Esophagus muscularis mucosa (tissue), 4 donors: Measurements from ENCODE around the gene SRPRA.

Experiments used
- EP300 ChIP-seq: sonication (generic); formaldehyde crosslinking; IDR thresholded peaks from one replicate; pipeline ENCODE4 v1.6.1; 2017; ENCODE audit warnings: antibody characterized with exemption
- POLR2A ChIP-seq: fragments of 450-650 bp; IDR thresholded peaks from one replicate; pipeline ENCODE4 v1.6.1; 2017; ENCODE audit warnings: antibody characterized with exemption, moderate library complexity, mild to moderate bottlenecking, low read depth
- TF ChIP-seq, protein P1 (sequence below), 3 experiments: fragments of 200-600 bp in 2 of 3; fragments of 450-650 bp in 1 of 3; sonication (generic) in 2 of 3; IDR thresholded peaks; one replicate each; pipeline ENCODE4 v1.5.1; 2017 to 2019; ENCODE audit warnings: antibody characterized with exemption in 3 of 3, mild to moderate bottlenecking in 2 of 3, moderate library complexity in 1 of 3

DNA sequence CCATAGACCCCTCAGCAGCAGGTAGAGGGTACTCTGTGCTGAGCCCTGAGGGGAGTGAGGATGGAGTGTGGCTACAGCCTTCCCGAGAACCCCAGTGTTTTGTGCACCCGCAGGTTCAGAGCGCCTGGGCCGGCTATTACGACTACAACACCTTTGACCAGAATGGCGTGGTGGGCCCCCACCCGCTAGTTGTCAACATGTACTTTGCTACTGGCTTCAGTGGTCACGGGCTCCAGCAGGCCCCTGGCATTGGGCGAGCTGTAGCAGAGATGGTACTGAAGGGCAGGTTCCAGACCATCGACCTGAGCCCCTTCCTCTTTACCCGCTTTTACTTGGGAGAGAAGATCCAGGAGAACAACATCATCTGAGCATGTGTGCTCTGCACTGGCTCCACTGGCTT, 8.6 kb upstream of the SRPRA start:
- TF ChIP-seq, protein P1, sequence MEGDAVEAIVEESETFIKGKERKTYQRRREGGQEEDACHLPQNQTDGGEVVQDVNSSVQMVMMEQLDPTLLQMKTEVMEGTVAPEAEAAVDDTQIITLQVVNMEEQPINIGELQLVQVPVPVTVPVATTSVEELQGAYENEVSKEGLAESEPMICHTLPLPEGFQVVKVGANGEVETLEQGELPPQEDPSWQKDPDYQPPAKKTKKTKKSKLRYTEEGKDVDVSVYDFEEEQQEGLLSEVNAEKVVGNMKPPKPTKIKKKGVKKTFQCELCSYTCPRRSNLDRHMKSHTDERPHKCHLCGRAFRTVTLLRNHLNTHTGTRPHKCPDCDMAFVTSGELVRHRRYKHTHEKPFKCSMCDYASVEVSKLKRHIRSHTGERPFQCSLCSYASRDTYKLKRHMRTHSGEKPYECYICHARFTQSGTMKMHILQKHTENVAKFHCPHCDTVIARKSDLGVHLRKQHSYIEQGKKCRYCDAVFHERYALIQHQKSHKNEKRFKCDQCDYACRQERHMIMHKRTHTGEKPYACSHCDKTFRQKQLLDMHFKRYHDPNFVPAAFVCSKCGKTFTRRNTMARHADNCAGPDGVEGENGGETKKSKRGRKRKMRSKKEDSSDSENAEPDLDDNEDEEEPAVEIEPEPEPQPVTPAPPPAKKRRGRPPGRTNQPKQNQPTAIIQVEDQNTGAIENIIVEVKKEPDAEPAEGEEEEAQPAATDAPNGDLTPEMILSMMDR (IDR thresholded peaks at IDR 0.05), result no peak
- TF ChIP-seq EP300 (no peak), POLR2A (no peak)
